ENCODE results near the gene TLR10.
"Not testable (repeated sequence)": the region's sequence is repeated elsewhere in the genome, so short reads cannot be mapped to it uniquely, and the experiment has no call there.

Gene TLR10

GRCh38 chr4:38802561-38803355 is 20.0 kb upstream of the TLR10 start:
- DNase-seq (ENCODE audit: low read depth), result no peak

- no peak for DNase-seq (ENCODE audit: low read depth)
Measured at GRCh38 chr4:38800961-38801450, 18.2 kb upstream of the TLR10 start.

GRCh38 chr4:38800366-38800765 is 17.6 kb upstream of the TLR10 start:
- DNase-seq (ENCODE audit: low read depth), result no peak

- DNase-seq (ENCODE audit: low read depth), result no peak
Measured at GRCh38 chr4:38795087-38795486, 12.3 kb upstream of the TLR10 start.

- no peak for DNase-seq (ENCODE audit: low read depth)
Measured at GRCh38 chr4:38794051-38794450, 11.3 kb upstream of the TLR10 start.

- no peak for DNase-seq (ENCODE audit: low read depth)
Measured at GRCh38 chr4:38791010-38791409, 8.2 kb upstream of the TLR10 start.

GRCh38 chr4:38788317-38788716 is 5.5 kb upstream of the TLR10 start:
- no peak for DNase-seq (ENCODE audit: low read depth)

- DNase-seq (ENCODE audit: low read depth), result no peak
Measured at GRCh38 chr4:38787693-38788092, 4.9 kb upstream of the TLR10 start.

GRCh38 chr4:38785901-38786402 is 3.2 kb upstream of the TLR10 start:
- DNase-seq (ENCODE audit: low read depth), result no peak

- DNase-seq (ENCODE audit: low read depth), result no peak
Measured at GRCh38 chr4:38785041-38785790, 2.4 kb upstream of the TLR10 start.

GRCh38 chr4:38784141-38784540 is 1.4 kb upstream of the TLR10 start:
- DNase-seq (ENCODE audit: low read depth), result no peak

- no peak for DNase-seq (ENCODE audit: low read depth)
Measured at GRCh38 chr4:38783109-38783460, 295 bp upstream of the TLR10 start.

GRCh38 chr4:38781854-38782261 is 932 bp downstream of the TLR10 start:
- DNase-seq (ENCODE audit: low read depth), result no peak

GRCh38 chr4:38780833-38781484 is 1.8 kb downstream of the TLR10 start:
- no peak for DNase-seq (ENCODE audit: low read depth)

- DNase-seq (ENCODE audit: low read depth), result no peak
Measured at GRCh38 chr4:38779790-38780189, 3.0 kb downstream of the TLR10 start.

GRCh38 chr4:38777925-38778324 is 4.9 kb downstream of the TLR10 start:
- not testable (repeated sequence) for DNase-seq (ENCODE audit: low read depth)

- no peak for DNase-seq (ENCODE audit: low read depth)
Measured at GRCh38 chr4:38775326-38775725, 7.5 kb downstream of the TLR10 start.

GRCh38 chr4:38774181-38774955 is 8.4 kb downstream of the TLR10 start:
- DNase-seq (ENCODE audit: low read depth), result no peak

GRCh38 chr4:38770281-38770680 is 12.5 kb downstream of the TLR10 start:
- not testable (repeated sequence) for DNase-seq (ENCODE audit: low read depth)

- no peak for DNase-seq (ENCODE audit: low read depth)
Measured at GRCh38 chr4:38769857-38770256, 12.9 kb downstream of the TLR10 start.

GRCh38 chr4:38769441-38769840 is 13.3 kb downstream of the TLR10 start:
- DNase-seq (ENCODE audit: low read depth), result no peak

GRCh38 chr4:38768968-38769394 is 13.8 kb downstream of the TLR10 start:
- no peak for DNase-seq (ENCODE audit: low read depth)

Measured in stimulated activated CD8-positive, alpha-beta memory T cell treated with anti-CD3 and anti-CD28 coated beads, Interleukin-15, amount 100 ng/mL, for 1 hour (primary cell).